Measurements from ENCODE around the gene CLIP2.

Gene CLIP2

DNA sequence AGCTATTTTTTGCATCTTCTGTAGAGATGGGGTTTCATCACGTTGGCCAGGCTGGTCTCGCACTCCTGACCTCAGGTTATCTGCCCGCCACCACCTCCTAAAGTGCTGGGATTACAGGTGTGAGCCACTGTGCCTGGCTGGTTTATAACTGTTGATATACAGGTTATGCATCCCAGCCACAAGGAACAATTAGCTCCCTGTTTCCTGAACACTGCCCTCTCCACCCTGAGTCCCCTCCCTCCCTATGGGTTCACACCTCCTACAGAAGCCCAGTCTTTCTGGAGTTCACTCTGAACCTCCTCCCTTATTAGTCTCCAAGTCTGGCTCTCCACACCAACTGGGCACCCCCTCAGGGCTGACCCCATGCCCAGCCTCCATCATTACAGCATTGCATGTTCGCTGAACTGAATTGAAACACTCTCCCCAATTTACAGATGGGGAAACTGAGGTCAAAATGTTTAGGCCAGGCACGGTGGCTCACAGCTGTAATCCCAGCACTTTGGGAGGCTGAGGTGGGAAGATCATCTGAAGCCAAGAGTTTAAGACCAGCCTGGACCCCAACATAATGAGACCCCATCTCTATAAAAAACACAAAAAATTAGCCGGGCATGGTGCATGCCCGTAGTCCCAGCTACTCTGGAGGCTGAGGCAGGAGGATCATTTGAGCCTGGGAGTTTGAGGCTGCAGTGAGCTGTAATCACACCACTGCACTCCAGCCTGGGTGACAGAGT lies 1.7 kb upstream of the CLIP2 start:
- Histone ChIP-seq H3K27me3 (ENCODE audit: control insufficient read depth, insufficient read depth, low read length, poor library complexity, severe bottlenecking) (peaks cover 67% of the 10 kb centered on the region), H3K4me3 (ENCODE audit: insufficient read depth, low read depth, low read length) (no peak overlapping the region), H3K27ac (ENCODE audit: insufficient read depth, low read depth, low read length, poor library complexity, severe bottlenecking) (no peak overlapping the region), H3K9me3 (ENCODE audit: control insufficient read depth, low read length) (no peaks in the 10 kb centered on the region), H3K4me1 (ENCODE audit: control insufficient read depth, insufficient read depth, low read length) (peaks cover 4% of the 10 kb centered on the region), H3K36me3 (ENCODE audit: control insufficient read depth, insufficient read depth, low read length) (no peaks in the 10 kb centered on the region)
- WGBS, 2 experiments = 85 to 91% methylated on average over 7 of the region's 7 CpGs

DNA sequence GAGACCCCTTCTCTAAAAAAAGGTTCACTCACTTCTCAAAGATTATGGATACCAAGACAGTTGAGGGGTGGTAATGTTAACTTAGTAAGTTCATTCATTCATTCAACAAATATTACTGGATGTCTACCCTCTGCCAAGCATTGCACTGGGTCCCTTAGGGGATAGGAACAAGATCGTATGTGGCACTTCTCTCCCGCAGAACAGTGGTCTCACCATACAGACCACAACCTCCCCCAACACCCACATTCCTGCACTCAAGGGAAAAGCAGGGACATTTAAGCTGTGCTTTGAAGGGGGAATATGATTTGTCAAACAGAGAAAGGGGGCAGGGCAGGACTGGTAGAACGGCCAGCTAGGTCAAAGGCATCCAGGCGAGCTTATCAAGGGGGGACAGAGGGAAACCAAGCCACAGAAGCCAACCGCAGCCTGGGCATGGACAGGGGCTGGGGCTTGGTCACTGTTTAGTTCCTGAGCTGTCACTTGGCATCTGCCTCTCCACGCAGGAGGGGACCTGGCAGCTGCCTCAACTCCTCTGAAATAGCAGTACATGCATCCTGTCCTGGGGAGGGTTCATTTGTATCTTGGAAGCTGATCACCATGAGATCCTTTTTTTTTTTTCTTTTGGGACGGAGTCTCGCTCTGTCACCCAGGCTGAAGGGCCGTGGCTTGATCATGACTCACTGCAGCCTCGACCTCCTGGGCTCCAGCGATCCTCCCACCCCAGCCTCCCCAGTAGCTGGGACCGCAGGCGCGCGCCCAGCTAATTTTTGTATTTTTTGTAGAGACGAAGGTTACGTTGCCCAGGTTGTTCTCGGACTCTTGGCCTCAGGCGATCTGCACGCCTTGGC lies 949 bp upstream of the CLIP2 start:
- no peak overlapping the region for H3K4me3 ChIP-seq (ENCODE audit: insufficient read depth, low read depth, low read length)
- WGBS, 2 experiments = 61 to 64% methylated on average over 20 of the region's 20 CpGs

DNA sequence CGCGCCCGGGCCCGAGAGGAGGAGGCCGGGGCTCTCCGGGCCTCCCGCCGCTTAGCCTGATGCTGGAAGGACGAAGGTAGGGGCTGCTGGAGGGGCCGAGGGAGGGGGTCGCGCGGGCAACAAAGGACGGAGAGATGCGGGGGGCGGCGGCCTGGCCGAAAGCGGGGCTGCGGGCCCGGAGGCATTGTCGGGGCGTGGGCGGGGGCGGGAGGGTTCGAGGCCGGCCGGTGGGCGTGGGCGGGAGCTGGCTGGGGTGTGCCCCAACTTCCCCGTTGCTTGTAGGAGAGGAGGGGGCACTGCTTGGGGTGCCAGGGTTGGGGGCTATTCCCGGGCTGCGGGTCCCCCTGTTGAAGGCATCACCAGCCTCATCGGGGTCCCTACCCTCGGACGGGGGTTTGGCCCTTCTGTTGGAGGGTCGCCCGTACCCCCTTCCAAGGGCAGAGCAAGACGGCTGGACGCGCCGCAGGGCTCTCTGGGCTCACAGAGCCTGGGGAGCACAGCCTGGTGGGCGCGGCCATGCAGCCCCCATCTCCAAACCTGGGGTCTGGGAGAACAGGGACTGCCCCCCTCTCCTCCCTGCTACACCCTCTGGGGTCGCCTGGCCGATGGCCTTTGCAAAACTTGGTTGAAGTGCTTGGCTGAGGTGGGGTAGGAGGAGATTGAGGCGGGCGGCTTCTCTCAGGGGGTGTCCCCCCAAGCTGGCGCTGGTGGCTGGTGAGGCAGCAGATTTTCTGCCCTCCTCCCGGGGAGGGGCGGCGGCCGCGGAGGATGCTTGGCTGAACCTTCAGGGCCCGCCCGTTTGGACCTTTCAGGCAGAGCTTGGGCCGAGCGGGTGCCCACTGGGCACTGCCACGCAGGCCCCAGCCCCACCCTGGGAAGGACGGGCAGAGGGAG lies 699 bp downstream of the CLIP2 start:
- H3K27ac ChIP-seq (ENCODE audit: insufficient read depth, low read depth, low read length, poor library complexity, severe bottlenecking) = no peak overlapping the region
- H3K4me1 ChIP-seq (ENCODE audit: control insufficient read depth, insufficient read depth, low read length) = peaks cover 8% of the 10 kb centered on the region
- peak overlapping the region; percentile 66 for H3K4me3 ChIP-seq (ENCODE audit: insufficient read depth, low read depth, low read length)
- peaks cover 48% of the 10 kb centered on the region for H3K27me3 ChIP-seq (ENCODE audit: control insufficient read depth, insufficient read depth, low read length, poor library complexity, severe bottlenecking)
- H3K36me3 ChIP-seq (ENCODE audit: control insufficient read depth, insufficient read depth, low read length) = no peaks in the 10 kb centered on the region
- 1 to 2% methylated on average over 60 of the region's 60 CpGs for WGBS, 2 experiments
- H3K9me3 ChIP-seq (ENCODE audit: control insufficient read depth, low read length) = no peaks in the 10 kb centered on the region

More for the DNA sequence above, 949 bp upstream of the CLIP2 start:
- Histone ChIP-seq H3K27ac (ENCODE audit: insufficient read depth, low read depth, low read length, poor library complexity, severe bottlenecking) (no peak overlapping the region), H3K4me1 (ENCODE audit: control insufficient read depth, insufficient read depth, low read length) (peaks cover 4% of the 10 kb centered on the region), H3K36me3 (ENCODE audit: control insufficient read depth, insufficient read depth, low read length) (no peaks in the 10 kb centered on the region), H3K27me3 (ENCODE audit: control insufficient read depth, insufficient read depth, low read length, poor library complexity, severe bottlenecking) (peaks cover 60% of the 10 kb centered on the region), H3K9me3 (ENCODE audit: control insufficient read depth, low read length) (no peaks in the 10 kb centered on the region)

DNA sequence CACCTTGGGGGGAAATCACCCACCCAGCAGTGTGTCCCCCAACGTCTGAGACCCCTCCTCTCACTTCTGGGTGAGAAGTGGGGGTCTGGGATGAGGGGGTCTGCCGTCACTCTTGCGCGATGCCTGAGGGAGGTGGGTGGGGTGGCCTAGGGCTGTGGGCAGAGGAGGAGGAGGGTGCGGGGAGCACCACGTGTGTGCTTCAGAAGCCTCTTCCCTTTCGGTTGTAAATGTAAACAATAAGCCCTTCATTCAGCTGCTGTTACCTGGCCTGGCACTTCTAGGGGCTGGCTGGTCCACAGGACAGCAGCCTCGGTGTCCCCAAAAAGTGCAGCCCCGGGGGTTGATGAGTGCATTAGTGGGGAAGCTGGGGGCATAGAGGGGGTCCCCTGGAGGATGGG lies 1.3 kb downstream of the CLIP2 start:
- WGBS, 2 experiments = 21 to 26% methylated on average over 9 of the region's 9 CpGs
- Histone ChIP-seq H3K9me3 (ENCODE audit: control insufficient read depth, low read length) (no peaks in the 10 kb centered on the region), H3K27ac (ENCODE audit: insufficient read depth, low read depth, low read length, poor library complexity, severe bottlenecking) (no peak overlapping the region), H3K4me1 (ENCODE audit: control insufficient read depth, insufficient read depth, low read length) (peaks cover 8% of the 10 kb centered on the region), H3K4me3 (ENCODE audit: insufficient read depth, low read depth, low read length) (peak overlapping the region; percentile 66), H3K27me3 (ENCODE audit: control insufficient read depth, insufficient read depth, low read length, poor library complexity, severe bottlenecking) (peaks cover 48% of the 10 kb centered on the region), H3K36me3 (ENCODE audit: control insufficient read depth, insufficient read depth, low read length) (no peaks in the 10 kb centered on the region)

DNA sequence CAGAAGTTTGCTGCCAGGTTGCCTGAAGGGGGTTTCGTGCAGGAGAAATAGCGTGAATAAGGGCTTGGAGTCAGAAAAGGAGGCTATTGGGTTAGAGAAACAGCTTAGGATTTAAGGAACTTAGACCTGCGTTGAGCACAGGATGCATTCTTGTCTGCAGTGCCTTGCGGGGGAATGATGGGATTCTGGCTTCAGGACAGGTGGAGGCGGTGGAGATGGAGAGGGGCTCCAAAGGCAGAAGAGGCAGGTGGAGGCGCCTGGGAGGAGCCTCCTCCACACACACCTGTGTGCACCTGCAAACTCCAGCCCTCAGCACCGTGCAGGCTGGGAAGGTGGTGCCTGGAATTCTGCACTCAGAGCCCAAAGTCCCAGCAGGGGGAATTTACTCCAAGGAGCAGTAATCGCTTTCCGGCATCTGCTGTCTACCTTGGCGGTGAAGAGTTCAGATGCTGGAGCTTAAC lies 1.8 kb downstream of the CLIP2 start:
- WGBS, 2 experiments = 67 to 68% methylated on average over 10 of the region's 10 CpGs
- no peaks in the 10 kb centered on the region for H3K36me3 ChIP-seq (ENCODE audit: control insufficient read depth, insufficient read depth, low read length)
- H3K9me3 ChIP-seq (ENCODE audit: control insufficient read depth, low read length) = no peaks in the 10 kb centered on the region
- peaks cover 48% of the 10 kb centered on the region for H3K27me3 ChIP-seq (ENCODE audit: control insufficient read depth, insufficient read depth, low read length, poor library complexity, severe bottlenecking)
- peaks cover 8% of the 10 kb centered on the region for H3K4me1 ChIP-seq (ENCODE audit: control insufficient read depth, insufficient read depth, low read length)
- peak overlapping the region; percentile 66 for H3K4me3 ChIP-seq (ENCODE audit: insufficient read depth, low read depth, low read length)
- H3K27ac ChIP-seq (ENCODE audit: insufficient read depth, low read depth, low read length, poor library complexity, severe bottlenecking) = no peak overlapping the region

DNA sequence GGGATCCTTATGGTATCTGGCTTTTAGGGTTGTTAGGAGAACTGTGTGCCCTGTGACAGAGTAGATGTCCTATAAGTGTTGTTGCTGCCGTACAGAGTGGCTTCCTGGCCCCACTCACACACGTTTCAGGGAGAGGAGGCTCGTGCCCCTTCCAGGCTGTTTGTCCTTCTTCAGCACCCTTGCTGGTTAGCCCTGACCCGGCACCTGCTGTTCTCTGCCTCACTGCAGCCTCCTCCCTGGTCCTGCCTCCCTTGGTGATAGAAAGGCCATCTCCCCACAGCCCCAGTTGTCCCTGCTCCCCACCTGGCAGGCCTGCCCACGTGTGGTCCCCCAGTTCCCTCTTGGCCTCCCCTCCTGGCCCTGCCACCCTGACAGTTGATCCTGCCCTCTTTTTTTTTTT lies 2.3 kb downstream of the CLIP2 start:
- no peak overlapping the region for H3K27ac ChIP-seq (ENCODE audit: insufficient read depth, low read depth, low read length, poor library complexity, severe bottlenecking)
- no peaks in the 10 kb centered on the region for H3K36me3 ChIP-seq (ENCODE audit: control insufficient read depth, insufficient read depth, low read length)
- H3K4me3 ChIP-seq (ENCODE audit: insufficient read depth, low read depth, low read length) = no peak overlapping the region
- H3K4me1 ChIP-seq (ENCODE audit: control insufficient read depth, insufficient read depth, low read length) = peaks cover 8% of the 10 kb centered on the region
- 85 to 87% methylated on average over 5 of the region's 5 CpGs for WGBS, 2 experiments
- H3K9me3 ChIP-seq (ENCODE audit: control insufficient read depth, low read length) = no peaks in the 10 kb centered on the region
- peaks cover 48% of the 10 kb centered on the region for H3K27me3 ChIP-seq (ENCODE audit: control insufficient read depth, insufficient read depth, low read length, poor library complexity, severe bottlenecking)

DNA sequence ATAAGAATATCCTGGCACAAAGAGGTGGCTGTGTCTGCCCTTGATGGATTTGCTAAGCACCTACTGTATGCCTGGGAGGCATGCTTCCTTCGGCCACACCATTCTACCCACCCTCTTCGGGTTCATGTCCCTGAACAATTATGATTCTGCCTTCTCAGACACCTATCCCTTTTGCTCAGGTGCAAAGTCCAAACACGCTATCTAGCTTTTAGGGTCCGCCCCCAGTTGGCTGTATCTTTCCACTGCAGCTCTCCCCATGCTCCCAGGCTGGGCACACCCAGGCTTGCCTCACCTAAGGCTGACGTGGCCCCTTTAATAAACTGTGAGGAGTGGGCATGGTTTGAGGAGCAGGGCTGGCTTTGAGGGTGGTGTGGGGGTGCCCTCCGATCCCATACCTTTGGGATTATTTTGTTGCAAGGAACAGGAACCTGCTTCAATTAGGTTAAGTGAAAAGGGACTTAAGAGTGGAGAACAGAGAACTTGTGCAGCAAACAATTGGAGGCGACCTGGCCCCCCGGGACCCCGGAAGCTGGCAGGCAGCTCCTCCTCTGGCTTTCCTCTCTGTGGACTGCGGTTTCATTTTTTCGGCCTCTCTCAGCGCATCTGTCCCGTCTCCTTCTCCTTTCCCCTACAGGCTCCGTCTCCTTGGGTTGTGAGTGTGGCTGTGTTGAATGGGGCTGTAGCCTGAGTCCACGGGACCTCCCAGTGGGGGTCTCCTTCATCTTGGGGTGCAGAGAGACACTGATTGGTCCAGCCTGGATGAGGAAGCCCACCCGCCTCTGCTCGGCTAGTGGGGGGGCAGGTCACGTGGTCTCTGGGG lies 3.8 kb downstream of the CLIP2 start:
- H3K9me3 ChIP-seq (ENCODE audit: control insufficient read depth, low read length) = no peaks in the 10 kb centered on the region
- no peak overlapping the region for H3K4me3 ChIP-seq (ENCODE audit: insufficient read depth, low read depth, low read length)
- peaks cover 34% of the 10 kb centered on the region for H3K27me3 ChIP-seq (ENCODE audit: control insufficient read depth, insufficient read depth, low read length, poor library complexity, severe bottlenecking)
- H3K36me3 ChIP-seq (ENCODE audit: control insufficient read depth, insufficient read depth, low read length) = no peaks in the 10 kb centered on the region
- WGBS, 2 experiments = 85% methylated on average over 13 to 16 of the region's 18 CpGs
- H3K4me1 ChIP-seq (ENCODE audit: control insufficient read depth, insufficient read depth, low read length) = peaks cover 8% of the 10 kb centered on the region
- H3K27ac ChIP-seq (ENCODE audit: insufficient read depth, low read depth, low read length, poor library complexity, severe bottlenecking) = no peak overlapping the region

DNA sequence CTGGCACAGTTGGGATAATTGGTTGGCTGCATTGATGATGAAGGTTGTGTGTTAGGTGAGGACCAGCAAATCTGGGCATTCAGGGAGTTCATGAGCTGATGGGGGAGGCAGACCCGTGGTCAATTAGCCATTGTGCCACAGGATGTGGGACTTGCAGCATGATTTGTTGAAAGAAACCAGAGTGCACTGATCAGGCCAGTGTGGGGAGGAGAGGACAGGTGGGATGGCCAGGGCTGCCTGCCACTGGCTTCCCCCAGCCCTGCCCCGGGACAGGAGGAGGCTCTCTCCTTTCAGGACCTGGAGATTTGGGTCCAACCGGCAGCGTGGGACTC lies 4.3 kb downstream of the CLIP2 start:
- Histone ChIP-seq H3K4me1 (ENCODE audit: control insufficient read depth, insufficient read depth, low read length) (peaks cover 8% of the 10 kb centered on the region), H3K27me3 (ENCODE audit: control insufficient read depth, insufficient read depth, low read length, poor library complexity, severe bottlenecking) (peaks cover 29% of the 10 kb centered on the region), H3K4me3 (ENCODE audit: insufficient read depth, low read depth, low read length) (no peak overlapping the region), H3K36me3 (ENCODE audit: control insufficient read depth, insufficient read depth, low read length) (no peaks in the 10 kb centered on the region), H3K27ac (ENCODE audit: insufficient read depth, low read depth, low read length, poor library complexity, severe bottlenecking) (no peak overlapping the region), H3K9me3 (ENCODE audit: control insufficient read depth, low read length) (no peaks in the 10 kb centered on the region)
- WGBS, 2 experiments = 88 to 89% methylated on average over 3 to 4 of the region's 4 CpGs

DNA sequence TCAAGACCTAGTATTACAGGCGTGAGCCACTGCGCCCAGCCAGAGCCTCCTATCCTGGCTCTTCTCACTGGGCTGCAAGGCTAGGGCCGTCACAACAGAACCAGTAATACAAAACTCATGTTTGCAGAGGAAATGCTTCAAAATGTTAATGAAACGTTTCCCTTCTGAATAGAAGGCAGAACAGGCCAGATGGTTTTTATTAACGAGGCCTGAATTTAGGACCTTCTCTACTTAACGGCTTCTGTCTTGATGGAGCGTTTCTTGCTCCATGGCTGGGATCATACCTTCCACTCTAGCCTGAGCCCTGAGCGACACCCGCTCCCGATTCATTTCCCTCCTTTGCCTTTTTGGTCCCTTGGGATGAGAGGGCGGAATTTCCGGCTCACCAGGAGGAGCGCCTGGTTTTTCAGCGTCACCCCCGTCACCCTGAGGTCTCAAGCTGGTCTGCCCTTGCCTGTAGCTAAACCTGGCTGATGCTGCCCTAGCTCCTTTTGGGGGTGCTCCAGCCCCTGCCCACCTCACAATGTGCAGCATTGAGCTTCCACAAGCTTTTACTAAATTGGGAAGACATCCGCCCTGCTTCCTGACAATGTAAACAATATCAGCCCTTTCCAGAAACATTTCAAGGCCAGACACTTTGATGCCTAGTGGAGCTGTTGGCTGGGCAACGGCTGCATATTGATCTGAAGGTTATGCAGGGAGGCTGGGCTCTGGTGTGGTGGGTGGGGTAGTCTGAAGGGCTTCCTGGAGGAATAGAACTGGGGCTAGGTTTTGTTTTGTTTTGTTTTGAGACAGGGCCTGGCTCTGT lies 5.2 kb downstream of the CLIP2 start:
- WGBS, 2 experiments = 82 to 83% methylated on average over 17 of the region's 17 CpGs
- H3K27ac ChIP-seq (ENCODE audit: insufficient read depth, low read depth, low read length, poor library complexity, severe bottlenecking) = no peak overlapping the region

More for the DNA sequence above, 5.2 kb downstream of the CLIP2 start:
- H3K9me3 ChIP-seq (ENCODE audit: control insufficient read depth, low read length) = no peaks in the 10 kb centered on the region
- no peak overlapping the region for H3K4me3 ChIP-seq (ENCODE audit: insufficient read depth, low read depth, low read length)
- H3K4me1 ChIP-seq (ENCODE audit: control insufficient read depth, insufficient read depth, low read length) = peaks cover 4% of the 10 kb centered on the region
- peaks cover 23% of the 10 kb centered on the region for H3K27me3 ChIP-seq (ENCODE audit: control insufficient read depth, insufficient read depth, low read length, poor library complexity, severe bottlenecking)
- H3K36me3 ChIP-seq (ENCODE audit: control insufficient read depth, insufficient read depth, low read length) = no peaks in the 10 kb centered on the region

All from ectodermal cell (in vitro differentiated cells).